HCT116 (cell line): ENCODE results near the gene FBLN7. TPM values are rescaled to one million over a fixed set of nuclear protein-coding genes. Genes with fewer than 3 reads are reported as not detected.

Experiments used
- ATAC-seq: fragments of 200-7000 bp; cut with Tn5 transposase; 2 replicates; pipeline ENCODE4 v1.9.1; 2020; ENCODE audit warnings: mild to moderate bottlenecking, moderate library complexity
- BruUV-seq: library from RNA; stranded (reverse); fragments of 400-500 nt; replicated peaks from 2 replicates; lab custom pipeline; 2021; lab: Mats Ljungman, UMichigan
- CTCF ChIA-PET: fragments of 300-600 bp; sonication (Branson Sonifier 250); formaldehyde crosslinking; loops from one replicate; lab custom pipeline; 2021; ENCODE audit warnings: antibody characterized with exemption; lab: Charles Lee
- POLR2A ChIA-PET: fragments of 300-600, 350-600 bp; sonication (Branson Sonifier 250); formaldehyde crosslinking; loops from one replicate; lab custom pipeline; 2021; ENCODE audit warnings: antibody characterized with exemption; lab: Charles Lee
- RAD21 ChIA-PET, 2 experiments: fragments of 300-600 bp; sonication (Branson Sonifier 250); formaldehyde crosslinking; loops; one replicate each; lab custom pipeline; 2023; ENCODE audit warnings: low total read pairs in 2 of 2; ENCODE audit not compliant: uncharacterized antibody in 2 of 2, unreplicated experiment in 2 of 2, low non-redundant PET in 1 of 2; lab: Charles Lee
- DNase-seq: peaks from one replicate; pipeline ENCODE4 v3.0.0-alpha.2; 2010; ENCODE audit warnings: low read depth, low spot score
- H2AFZ ChIP-seq: fragments of 200-600 bp; shearing (Covaris generic), sonication (generic); 2 replicates; pipeline ENCODE4 v1.6.1; 2017; ENCODE audit warnings: low read depth, mixed run types, mixed read lengths, antibody characterized with exemption, low read length; ENCODE audit not compliant: poor library complexity, severe bottlenecking
- H3K27ac ChIP-seq: 2 replicates; pipeline ENCODE4 v1.5.1; 2012; ENCODE audit warnings: low read depth, low read length
- H3K27me3 ChIP-seq: fragments of 200-600 bp; sonication (generic); 2 replicates; pipeline ENCODE4 v1.6.1; 2016; ENCODE audit warnings: mixed run types, low read length, mixed read lengths; ENCODE audit not compliant: insufficient read depth
- H3K36me3 ChIP-seq, 2 experiments: fragments of 200-500 bp in 1 of 2; fragments of 200-600 bp in 1 of 2; sonication (Bioruptor generic) in 1 of 2; sonication (generic) in 1 of 2; 2 replicates each; pipeline versions ENCODE4 v1.5.1 to v1.6.1; 2014 to 2016; ENCODE audit warnings: low read length in 2 of 2, inconsistent platforms in 1 of 2, mixed read lengths in 1 of 2, mixed run types in 1 of 2; ENCODE audit not compliant: insufficient read depth in 2 of 2, control insufficient read depth in 1 of 2
- H3K4me1 ChIP-seq, 2 experiments: fragments of 200-600 bp in 1 of 2; sonication (generic) in 1 of 2; 2 replicates each; pipeline versions ENCODE4 v1.5.1 to v1.6.1; 2012 to 2017; ENCODE audit warnings: low read length in 2 of 2, inconsistent platforms in 1 of 2, mild to moderate bottlenecking in 1 of 2, mixed read lengths in 1 of 2, mixed run types in 1 of 2, moderate library complexity in 1 of 2; ENCODE audit not compliant: insufficient read depth in 2 of 2, control insufficient read depth in 1 of 2
- H3K4me2 ChIP-seq: fragments of 200-600 bp; sonication (generic); 2 replicates; pipeline ENCODE4 v1.6.1; 2017; ENCODE audit warnings: mixed run types, low read length, mixed read lengths
- H3K4me3 ChIP-seq, 2 experiments: fragments of 200-600 bp in 1 of 2; sonication (generic) in 1 of 2; replicated peaks in 1 of 2; 2 replicates each; pipeline ENCODE4 v1.5.1; 2011 to 2016; ENCODE audit warnings: low read length in 2 of 2, control low read depth in 1 of 2, low read depth in 1 of 2, mild to moderate bottlenecking in 1 of 2, mixed read lengths in 1 of 2, mixed run types in 1 of 2
- H3K79me2 ChIP-seq: fragments of 200-600 bp; sonication (generic); 2 replicates; pipeline ENCODE4 v1.6.1; 2017; ENCODE audit warnings: mild to moderate bottlenecking, mixed run types, low read length, moderate library complexity, mixed read lengths; ENCODE audit not compliant: insufficient read depth
- H3K9ac ChIP-seq: fragments of 200-600 bp; sonication (generic); 2 replicates; pipeline ENCODE4 v1.6.1; 2016; ENCODE audit warnings: low read length, mixed read lengths
- H3K9me2 ChIP-seq: fragments of 200-600 bp; sonication (generic), shearing (Covaris generic); 2 replicates; pipeline ENCODE4 v1.6.1; 2017; ENCODE audit warnings: mixed run types, mild to moderate bottlenecking, moderate library complexity; ENCODE audit not compliant: insufficient read depth
- H3K9me3 ChIP-seq, 2 experiments: fragments of 200-500 bp in 1 of 2; fragments of 200-600 bp in 1 of 2; sonication (Bioruptor generic) in 1 of 2; sonication (generic) in 1 of 2; 2 replicates each; pipeline ENCODE4 v1.6.1; 2014 to 2017; ENCODE audit warnings: low read length in 2 of 2, mixed read lengths in 2 of 2, inconsistent platforms in 1 of 2, low read depth in 1 of 2, mild to moderate bottlenecking in 1 of 2, mixed run types in 1 of 2, moderate library complexity in 1 of 2; ENCODE audit not compliant: control insufficient read depth in 1 of 2, insufficient read depth in 1 of 2
- H4K20me1 ChIP-seq: fragments of 200-600 bp; sonication (generic), shearing (Covaris generic); 2 replicates; pipeline ENCODE4 v1.6.1; 2017; ENCODE audit warnings: mixed run types, mild to moderate bottlenecking, moderate library complexity; ENCODE audit not compliant: insufficient read depth
- ATF3 ChIP-seq: IDR thresholded peaks from 2 replicates; pipeline ENCODE4 v1.6.1; 2012
- CEBPB ChIP-seq: IDR thresholded peaks from 2 replicates; pipeline ENCODE4 v1.6.1; 2012; ENCODE audit warnings: low read depth
- CTCF ChIP-seq, 3 experiments: fragments of 200-600 bp in 1 of 3; sonication (generic) in 1 of 3; IDR thresholded peaks in 2 of 3; conservative IDR thresholded peaks in 1 of 3; 2 replicates each; pipeline ENCODE4 v1.5.1; 2012 to 2017; ENCODE audit warnings: low read depth in 2 of 3, low read length in 2 of 3, antibody characterized with exemption in 1 of 3, borderline replicate concordance in 1 of 3, control low read depth in 1 of 3, mild to moderate bottlenecking in 1 of 3, mixed read lengths in 1 of 3, mixed run types in 1 of 3, moderate library complexity in 1 of 3; ENCODE audit not compliant: insufficient read depth in 1 of 3
- ELF1 ChIP-seq: IDR thresholded peaks from 2 replicates; pipeline ENCODE4 v1.6.1; 2012; ENCODE audit warnings: low read depth, borderline replicate concordance
- EZH2 ChIP-seq: fragments of 200-600 bp; sonication (generic); IDR thresholded peaks from 2 replicates; pipeline ENCODE4 v1.6.1; 2017; ENCODE audit warnings: antibody characterized with exemption, mixed run types
- EZH2phosphoT487 ChIP-seq: fragments of 200-600 bp; IDR thresholded peaks from 2 replicates; pipeline ENCODE4 v1.6.1; 2018; ENCODE audit warnings: antibody characterized with exemption, borderline replicate concordance
- FOSL1 ChIP-seq: IDR thresholded peaks from 2 replicates; pipeline ENCODE4 v1.6.1; 2012; ENCODE audit warnings: low read depth
- JUND ChIP-seq: IDR thresholded peaks from 2 replicates; pipeline ENCODE4 v1.6.1; 2012
- MAX ChIP-seq: IDR thresholded peaks from 2 replicates; pipeline ENCODE4 v1.6.1; 2012
- POLR2A ChIP-seq: IDR thresholded peaks from 2 replicates; pipeline ENCODE4 v1.7.0; 2011; ENCODE audit warnings: borderline replicate concordance; ENCODE audit not compliant: insufficient read depth, insufficient read length; ENCODE audit errors: extremely low read depth
- RAD21 ChIP-seq: IDR thresholded peaks from 2 replicates; pipeline ENCODE4 v1.6.1; 2012; ENCODE audit warnings: low read depth, mild to moderate bottlenecking
- SRF ChIP-seq: IDR thresholded peaks from 2 replicates; pipeline ENCODE4 v1.6.1; 2012; ENCODE audit warnings: low read depth
- TCF7L2 ChIP-seq: IDR thresholded peaks from 2 replicates; pipeline ENCODE4 v1.7.0; 2011; ENCODE audit warnings: borderline replicate concordance, inconsistent platforms; ENCODE audit not compliant: insufficient read depth, insufficient read length; ENCODE audit errors: extremely low read depth
- ZNF274 ChIP-seq: fragments of 200-500 bp; sonication (Bioruptor generic); IDR thresholded peaks from 2 replicates; pipeline ENCODE4 v1.6.1; 2014; ENCODE audit warnings: mild to moderate bottlenecking, low read depth, low read length, inconsistent platforms
- intact Hi-C: fragments of 100-400 bp; cut with micrococcal nuclease; formaldehyde crosslinking; loops from 2 replicates; pipeline ENCODE4 v1.10.0; 2022
- total RNA-seq: library from RNA; stranded (reverse); gene quantifications from one replicate; pipeline ENCODE4 v1.2.1, GENCODE V29; 2021; ENCODE audit not compliant: unreplicated experiment
- TF ChIP-seq, protein P1 (sequence below): IDR thresholded peaks from 2 replicates; pipeline ENCODE4 v1.6.1; 2012; ENCODE audit warnings: low read depth

Gene FBLN7
- total RNA-seq, 1 experiment from 2014 or later = 0.34 TPM

- Histone ChIP-seq H3K4me3 (no peak overlapping the region), H4K20me1 (no peaks in the 10 kb centered on the region), H3K36me3 (no peaks in the 10 kb centered on the region), H3K4me2 (no peak overlapping the region), H3K4me1 (no peaks in the 10 kb centered on the region), H3K9me2 (no peaks in the 10 kb centered on the region), H2AFZ (no peak overlapping the region), H3K79me2 (no peaks in the 10 kb centered on the region), H3K9ac (no peak overlapping the region)
- intact Hi-C loops = no loop called here
- no TSS peak for BruUV-seq
- ChIA-PET CTCF (no interaction called here), RAD21 (no interaction called here), POLR2A (no interaction called here)
- no peak for DNase-seq
- no peak for ATAC-seq
- no peak for TF ChIP-seq JUND
- TF ChIP-seq, protein P1, sequence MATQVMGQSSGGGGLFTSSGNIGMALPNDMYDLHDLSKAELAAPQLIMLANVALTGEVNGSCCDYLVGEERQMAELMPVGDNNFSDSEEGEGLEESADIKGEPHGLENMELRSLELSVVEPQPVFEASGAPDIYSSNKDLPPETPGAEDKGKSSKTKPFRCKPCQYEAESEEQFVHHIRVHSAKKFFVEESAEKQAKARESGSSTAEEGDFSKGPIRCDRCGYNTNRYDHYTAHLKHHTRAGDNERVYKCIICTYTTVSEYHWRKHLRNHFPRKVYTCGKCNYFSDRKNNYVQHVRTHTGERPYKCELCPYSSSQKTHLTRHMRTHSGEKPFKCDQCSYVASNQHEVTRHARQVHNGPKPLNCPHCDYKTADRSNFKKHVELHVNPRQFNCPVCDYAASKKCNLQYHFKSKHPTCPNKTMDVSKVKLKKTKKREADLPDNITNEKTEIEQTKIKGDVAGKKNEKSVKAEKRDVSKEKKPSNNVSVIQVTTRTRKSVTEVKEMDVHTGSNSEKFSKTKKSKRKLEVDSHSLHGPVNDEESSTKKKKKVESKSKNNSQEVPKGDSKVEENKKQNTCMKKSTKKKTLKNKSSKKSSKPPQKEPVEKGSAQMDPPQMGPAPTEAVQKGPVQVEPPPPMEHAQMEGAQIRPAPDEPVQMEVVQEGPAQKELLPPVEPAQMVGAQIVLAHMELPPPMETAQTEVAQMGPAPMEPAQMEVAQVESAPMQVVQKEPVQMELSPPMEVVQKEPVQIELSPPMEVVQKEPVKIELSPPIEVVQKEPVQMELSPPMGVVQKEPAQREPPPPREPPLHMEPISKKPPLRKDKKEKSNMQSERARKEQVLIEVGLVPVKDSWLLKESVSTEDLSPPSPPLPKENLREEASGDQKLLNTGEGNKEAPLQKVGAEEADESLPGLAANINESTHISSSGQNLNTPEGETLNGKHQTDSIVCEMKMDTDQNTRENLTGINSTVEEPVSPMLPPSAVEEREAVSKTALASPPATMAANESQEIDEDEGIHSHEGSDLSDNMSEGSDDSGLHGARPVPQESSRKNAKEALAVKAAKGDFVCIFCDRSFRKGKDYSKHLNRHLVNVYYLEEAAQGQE = no peak
- no peak for TF ChIP-seq TCF7L2
- no peak for TF ChIP-seq CEBPB
- TF ChIP-seq ZNF274 = no peak
- TF ChIP-seq SRF = no peak
- TF ChIP-seq ATF3 = no peak
- TF ChIP-seq MAX = no peak
- TF ChIP-seq EZH2phosphoT487 = no peak
- TF ChIP-seq FOSL1 = no peak
- no peak for TF ChIP-seq CTCF (IDR thresholded peaks at IDR 0.05 in 2 of 3, conservative IDR thresholded peaks at IDR 0.05 in 1 of 3; ENCODE audit: borderline replicate concordance in 1 of 3, insufficient read depth in 1 of 3, low read depth in 2 of 3, low read length in 2 of 3)
- TF ChIP-seq POLR2A = no peak
- TF ChIP-seq RAD21 = no peak
- TF ChIP-seq ELF1 = no peak
- TF ChIP-seq EZH2 = no peak
- TF ChIP-seq, all 23 proteins: peak for 0
- Histone ChIP-seq H3K27me3 (no peaks in the 10 kb centered on the region), H3K9me3 (peaks cover 0 to 8% of the 10 kb centered on the region in 2 experiments; a peak in 1 of 4 replicates), H3K27ac (no peak overlapping the region)
These were observed 61.0 kb downstream of the FBLN7 start for GRCh38 chr2:112199188-112199587.
